Activated CD8-positive, alpha-beta memory T cell treated with anti-CD3 and anti-CD28 coated beads for 24 hours (primary cell): ENCODE data around the gene ZNF417.
"Not testable (repeated sequence)": the region's sequence is repeated elsewhere in the genome, so short reads cannot be mapped to it uniquely, and the experiment has no call there.

Experiments used
- DNase-seq: peaks from one replicate; pipeline ENCODE4 v3.0.0-alpha.2; 2020

Gene ZNF417

GRCh38 chr19:57916168-57916995 lies at the start of gene ZNF417:
Gene ZNF417, minus strand, starts transcription at chr19:57916592. Its CDS starts 181 bp downstream, at chr19:57916411.
- peak; percentile 89 for DNase-seq

- DNase-seq: no peak
These were observed 48.4 kb upstream of the ZNF417 start for GRCh38 chr19:57964761-57965160.

GRCh38 chr19:57961785-57962184 lies 45.4 kb upstream of the ZNF417 start:
- DNase-seq: no peak

DNA sequence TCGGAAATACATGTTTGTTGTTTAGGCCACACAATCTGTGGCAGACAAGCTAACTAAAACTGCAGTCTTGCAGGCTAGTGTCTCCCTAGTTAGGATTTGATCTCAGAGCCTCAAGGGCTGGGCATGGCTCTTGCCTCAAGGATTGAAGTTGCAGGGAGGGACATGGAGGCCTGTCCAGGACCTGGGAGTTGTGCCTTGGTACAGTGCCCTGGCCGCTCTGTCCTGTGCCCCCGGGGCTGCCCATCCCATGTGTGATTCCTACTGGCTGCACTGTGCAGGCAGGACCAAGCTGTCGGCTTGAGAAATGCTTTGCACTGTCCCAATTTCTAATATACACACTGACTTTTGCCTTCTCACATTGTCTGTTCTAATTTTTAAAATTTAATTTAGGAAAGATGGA lies 38.6 kb upstream of the ZNF417 start:
- no peak for DNase-seq

DNA sequence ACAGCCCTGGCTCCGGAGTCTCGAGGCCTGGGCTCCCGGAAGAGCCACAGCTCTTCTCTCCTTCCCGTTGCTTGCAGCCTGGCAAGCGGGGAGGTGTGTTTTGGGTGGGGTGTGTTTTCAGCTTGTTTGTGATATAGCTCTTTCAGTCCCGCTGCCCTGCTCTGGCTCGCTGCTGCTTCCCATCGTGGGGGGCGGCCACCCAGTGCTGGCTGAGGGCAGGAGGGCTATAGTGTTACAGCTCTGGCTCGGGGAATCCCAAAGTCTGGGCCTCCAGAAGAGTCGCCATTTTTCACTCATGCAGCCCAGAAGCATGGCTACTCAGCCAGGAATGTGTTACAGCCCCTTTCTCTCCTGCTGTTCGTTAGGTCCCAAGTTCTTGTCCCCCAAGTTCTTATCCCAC lies 33.3 kb upstream of the ZNF417 start:
- DNase-seq: no peak

DNA sequence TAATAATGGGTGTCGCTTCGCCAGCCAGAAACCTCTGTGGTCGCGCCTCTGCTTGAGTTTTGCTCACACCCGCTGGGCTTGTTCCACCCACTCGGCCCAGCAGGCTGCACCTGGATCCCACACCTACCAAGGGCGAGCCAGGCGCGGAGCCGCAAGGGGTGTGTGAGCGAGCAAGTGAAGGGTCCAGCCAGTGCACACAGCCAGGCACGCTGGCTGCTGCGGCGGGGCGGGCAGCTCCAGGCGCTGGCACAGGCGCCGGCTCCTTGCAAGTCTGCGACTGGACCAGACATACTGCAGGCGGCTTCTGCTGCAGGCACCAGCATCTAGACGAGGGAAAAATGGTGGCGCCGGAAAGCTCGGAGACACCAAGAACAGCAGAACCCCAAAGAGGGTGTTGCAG lies 32.9 kb upstream of the ZNF417 start:
- no peak for DNase-seq

DNA sequence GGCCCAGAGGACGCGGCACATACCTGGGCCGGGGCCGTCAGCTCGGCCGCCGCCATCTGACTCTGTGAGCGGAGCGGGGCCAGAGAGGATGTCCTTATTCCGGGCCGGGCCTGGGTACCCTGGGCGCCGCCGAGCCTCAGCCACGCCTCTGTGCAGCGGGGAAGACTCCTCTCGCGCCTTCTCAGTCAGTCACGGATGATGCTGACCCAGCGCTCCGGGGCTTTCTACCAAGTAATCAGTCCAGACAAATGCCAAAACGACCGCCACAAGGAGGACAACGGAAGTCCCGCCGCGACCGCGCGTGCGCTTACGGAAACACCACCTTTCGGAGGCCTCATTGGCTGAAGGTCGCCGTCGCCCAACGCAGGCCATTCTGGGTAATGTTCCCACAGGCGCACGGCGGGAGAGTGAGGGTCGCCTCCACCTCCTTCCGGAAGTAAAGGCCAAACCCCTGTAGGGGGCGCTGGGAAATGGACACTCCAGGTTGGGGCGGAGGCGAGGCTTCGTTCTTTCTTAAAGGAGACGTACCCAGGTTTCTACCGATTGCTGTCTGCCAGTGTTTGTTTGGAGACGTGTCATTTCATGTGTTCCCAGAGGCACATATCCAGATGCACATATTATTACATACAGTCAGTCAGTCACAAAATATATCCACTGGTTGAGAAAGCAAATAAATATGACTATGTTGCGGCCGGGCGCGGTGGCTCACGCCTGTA lies 31.2 kb upstream of the ZNF417 start, which contains the start of gene ZNF256:
TSS of gene ZNF256 (minus strand) at position 288 of the 716 bp plus-strand sequence. CDS start at position 56, 232 bp downstream.
- DNase-seq: peak; percentile 94

DNA sequence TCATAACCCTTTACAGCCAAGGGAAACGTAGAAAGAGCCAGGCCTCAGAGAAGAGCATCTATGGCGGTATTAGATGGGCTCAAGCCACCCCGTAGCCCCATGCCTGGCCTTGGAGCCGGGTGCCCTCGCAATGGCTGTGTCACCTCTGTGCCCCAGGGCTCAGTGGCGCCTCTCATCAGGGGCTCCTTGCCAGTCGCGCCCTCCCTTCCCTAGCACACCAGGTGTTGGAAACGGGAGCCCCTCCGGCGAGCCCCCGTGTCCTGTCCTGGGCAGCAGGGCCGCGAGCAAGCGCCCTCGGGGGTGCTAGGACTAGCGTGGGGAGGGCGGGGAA lies 30.7 kb upstream of the ZNF417 start:
- DNase-seq: no peak

- no peak for DNase-seq
These were observed 29.9 kb upstream of the ZNF417 start for GRCh38 chr19:57946316-57946715.

DNA sequence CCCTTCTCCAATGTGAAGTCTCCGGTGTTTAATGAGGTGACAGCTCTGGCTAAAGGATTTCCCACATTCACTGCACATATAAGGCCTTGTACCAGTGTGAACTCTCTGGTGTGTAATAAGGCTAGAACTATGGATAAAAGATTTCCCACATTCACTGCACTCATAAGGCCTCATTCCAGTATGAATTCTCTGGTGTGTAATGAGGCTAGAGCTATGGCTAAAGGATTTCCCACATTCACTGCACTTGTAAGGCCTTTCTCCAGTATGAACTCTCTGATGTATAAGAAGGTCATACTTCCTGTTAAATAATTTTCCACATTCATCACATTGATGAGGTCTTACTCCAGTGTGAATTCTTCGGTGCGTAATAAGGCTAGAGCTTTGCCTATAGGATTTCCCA lies 25.2 kb upstream of the ZNF417 start:
- no peak for DNase-seq

DNA sequence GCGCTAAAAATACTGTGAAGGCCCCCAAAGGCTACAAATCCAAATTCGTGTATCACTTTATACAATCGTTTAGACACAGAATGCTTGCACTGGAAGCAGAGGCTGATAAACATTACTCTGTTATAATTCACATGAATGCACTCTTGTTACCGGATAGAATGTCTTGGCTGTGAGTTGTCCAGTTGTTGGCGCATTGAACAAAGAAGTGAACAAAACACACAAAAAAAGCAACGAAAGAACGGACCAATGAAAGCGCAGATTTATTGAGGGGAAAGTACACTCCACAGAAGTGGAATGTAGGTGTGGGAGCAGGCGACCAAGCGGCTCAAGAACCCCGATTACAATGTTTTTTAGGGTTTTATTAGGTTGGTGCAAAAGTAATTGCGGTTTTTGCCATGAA lies 19.3 kb upstream of the ZNF417 start:
- DNase-seq: no peak

DNA sequence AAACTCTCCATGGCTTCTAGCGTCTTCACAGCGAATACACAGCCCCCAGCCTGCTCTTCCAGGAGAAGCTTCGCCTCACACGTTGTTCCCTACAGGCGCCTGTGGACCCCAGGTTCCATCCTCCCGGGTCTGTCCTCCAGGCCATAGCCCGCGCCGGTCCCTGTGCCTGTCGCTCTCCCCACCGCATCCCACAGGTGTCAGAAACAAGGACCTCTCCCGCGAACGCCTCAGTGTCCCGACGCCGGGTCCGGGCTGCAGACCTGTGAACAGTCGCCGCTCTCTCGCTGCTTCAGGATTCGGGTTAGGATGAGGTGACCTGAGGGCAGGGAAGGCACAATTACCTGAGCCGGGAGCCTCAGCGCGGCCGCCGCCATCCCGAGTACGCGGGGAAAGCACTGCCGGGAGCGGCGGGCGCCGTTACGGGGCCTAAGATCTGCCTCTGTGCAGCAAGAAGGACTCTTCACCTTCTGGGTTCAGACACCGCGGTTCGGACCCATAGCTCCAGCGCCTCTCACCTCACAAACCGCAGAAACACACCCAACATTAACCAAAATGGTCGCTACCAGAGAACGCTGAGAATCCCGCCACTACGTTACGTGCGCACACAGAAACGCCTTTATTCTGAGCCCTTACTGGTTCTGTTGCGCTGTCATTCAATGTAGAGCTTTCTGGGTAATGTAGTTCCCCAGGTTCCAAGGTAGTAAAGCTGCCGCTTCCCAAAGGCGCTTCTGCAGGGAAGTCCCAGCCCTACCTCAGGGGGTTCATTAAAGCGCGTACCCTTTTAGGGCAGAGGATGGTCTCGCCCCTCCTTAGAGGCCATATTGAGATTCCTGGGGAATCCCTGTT lies 18.7 kb upstream of the ZNF417 start, which contains the start of gene ZNF418:
TSS of gene ZNF418 (minus strand) at position 583 of the 846 bp plus-strand sequence. CDS start 1,580 bp downstream, outside the sequence.
- peak; percentile 62 for DNase-seq

DNA sequence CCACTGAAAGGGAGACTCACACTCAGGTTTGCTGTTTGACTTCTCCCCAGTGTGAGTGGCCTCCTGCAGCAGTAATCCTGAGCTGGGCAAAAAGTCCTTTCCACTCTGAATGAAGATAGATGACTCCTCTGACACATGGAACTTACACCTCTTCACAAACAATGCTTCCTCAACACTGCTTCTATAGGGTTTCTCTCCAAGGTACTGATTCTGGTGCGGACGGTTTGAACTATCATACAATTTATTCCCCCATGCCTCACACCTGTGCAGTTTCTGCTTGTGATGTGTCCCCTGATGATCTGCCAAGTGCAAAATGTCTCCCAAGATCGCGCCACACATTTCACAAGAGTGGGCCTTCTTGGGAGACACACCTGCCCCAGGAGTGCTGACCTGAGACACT lies 11.2 kb upstream of the ZNF417 start:
- no peak for DNase-seq

GRCh38 chr19:57914531-57914930 lies 1.9 kb downstream of the ZNF417 start:
- DNase-seq: no peak

GRCh38 chr19:57907394-57907793 lies 9.0 kb downstream of the ZNF417 start:
- no peak for DNase-seq

GRCh38 chr19:57905258-57905657 lies 11.1 kb downstream of the ZNF417 start:
- no peak for DNase-seq

DNA sequence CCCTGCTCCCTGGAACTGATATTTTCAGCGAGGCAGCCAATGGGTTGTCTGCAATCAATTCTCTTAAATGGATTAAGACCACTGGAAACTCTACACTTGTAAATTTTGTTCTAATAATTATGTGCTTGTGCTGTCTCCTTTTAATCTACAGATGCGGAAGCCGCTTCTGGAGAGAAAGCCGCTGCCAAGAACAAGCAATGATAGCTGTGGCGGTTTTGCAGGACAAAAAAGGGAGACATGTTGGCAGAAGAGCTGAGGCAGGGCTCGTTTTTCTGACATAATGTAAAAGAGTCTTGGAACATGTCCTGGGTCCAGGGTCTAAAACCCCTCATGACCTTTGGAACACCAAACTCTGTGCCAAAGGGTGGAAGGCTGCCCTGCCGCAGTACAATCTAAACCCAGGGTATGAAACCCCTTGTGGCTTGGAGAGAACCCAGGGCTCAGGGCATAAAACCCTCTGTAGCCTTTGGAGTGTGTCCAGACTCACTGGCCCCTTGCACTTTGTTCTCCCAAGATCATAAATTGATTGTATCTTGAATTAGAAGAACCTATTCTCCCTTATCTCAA lies 12.7 kb downstream of the ZNF417 start:
- no peak for DNase-seq

GRCh38 chr19:57900311-57900710 lies 16.1 kb downstream of the ZNF417 start:
- DNase-seq: no peak

GRCh38 chr19:57890706-57891105 lies 25.7 kb downstream of the ZNF417 start:
- not testable (repeated sequence) for DNase-seq

- peak; percentile 91 for DNase-seq
These were observed 27.7 kb downstream of the ZNF417 start, which contains the start of gene ZNF814 for GRCh38 chr19:57888560-57889231. Gene ZNF814, minus strand, starts transcription at chr19:57889037. Its CDS starts 235 bp downstream, at chr19:57888802.

- no peak for DNase-seq
These were observed 28.3 kb downstream of the ZNF417 start for GRCh38 chr19:57888107-57888559.
